KOPT-K1 (cell line): ENCODE results near the gene MCM3.

ENCODE experiments used
- H3K27ac ChIP-seq: fragments of 200-600 bp; sonication (generic); 2 replicates; pipeline ENCODE4 v1.5.1; 2016; ENCODE audit warnings: antibody characterized with exemption, mild to moderate bottlenecking, low read depth, low read length; ENCODE audit not compliant: poor library complexity, severe bottlenecking
- H3K36me3 ChIP-seq: fragments of 200-600 bp; sonication (generic); 2 replicates; pipeline ENCODE4 v1.5.1; 2017; ENCODE audit warnings: antibody characterized with exemption, mild to moderate bottlenecking, low read length, moderate library complexity; ENCODE audit not compliant: insufficient read depth
- H3K9me3 ChIP-seq: fragments of 200-600 bp; sonication (generic); 2 replicates; pipeline ENCODE4 v1.5.1; 2017; ENCODE audit warnings: antibody characterized with exemption, low read length, mild to moderate bottlenecking; ENCODE audit not compliant: insufficient read depth, poor library complexity, severe bottlenecking

The MCM3 gene

GRCh38 chr6:52307900-52308372 is 23.4 kb upstream of the MCM3 start:
- Histone ChIP-seq H3K36me3 (no peaks in the 10 kb centered on the region), H3K27ac (peak overlapping the region; percentile 53), H3K9me3 (no peaks in the 10 kb centered on the region)

- H3K27ac ChIP-seq = peak overlapping the region; percentile 53
- no peaks in the 10 kb centered on the region for H3K36me3 ChIP-seq
- no peaks in the 10 kb centered on the region for H3K9me3 ChIP-seq
These were observed 22.7 kb upstream of the MCM3 start for GRCh38 chr6:52306972-52307870.

- no peaks in the 10 kb centered on the region for H3K9me3 ChIP-seq
- H3K36me3 ChIP-seq = no peaks in the 10 kb centered on the region
- H3K27ac ChIP-seq = peak overlapping the region; percentile 20
These were observed 21.6 kb upstream of the MCM3 start for GRCh38 chr6:52305948-52306767.

GRCh38 chr6:52305411-52305810 is 20.9 kb upstream of the MCM3 start:
- peak overlapping the region; percentile 48 for H3K27ac ChIP-seq
- no peaks in the 10 kb centered on the region for H3K9me3 ChIP-seq

DNA sequence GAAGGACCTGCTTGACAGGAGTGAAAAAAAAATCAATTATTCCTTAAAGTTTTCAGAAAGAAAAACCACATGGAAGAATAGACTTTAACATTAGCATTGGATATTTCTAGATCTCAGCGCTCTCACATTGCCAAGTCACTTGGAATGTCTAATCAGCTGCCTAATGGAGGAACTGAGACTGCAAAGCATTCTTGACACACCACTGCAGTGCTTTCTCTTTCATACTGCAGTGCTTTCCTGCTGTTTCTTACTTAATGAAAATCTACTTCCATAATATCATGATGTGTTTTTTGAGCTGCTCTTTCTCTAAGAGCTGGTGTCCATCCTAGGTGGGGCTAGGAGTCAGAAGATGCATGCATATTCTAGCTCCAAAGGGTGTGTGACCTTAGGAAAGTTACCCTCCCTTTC is 20.4 kb upstream of the MCM3 start:
- H3K36me3 ChIP-seq = no peaks in the 10 kb centered on the region
- H3K27ac ChIP-seq = peak overlapping the region; percentile 48
- no peaks in the 10 kb centered on the region for H3K9me3 ChIP-seq

More at GRCh38 chr6:52305411-52305810, 20.9 kb upstream of the MCM3 start:
- H3K36me3 ChIP-seq = no peaks in the 10 kb centered on the region

- Histone ChIP-seq H3K9me3 (no peaks in the 10 kb centered on the region), H3K36me3 (no peaks in the 10 kb centered on the region), H3K27ac (no peak overlapping the region)
These were observed 18.6 kb upstream of the MCM3 start for GRCh38 chr6:52303178-52303577.

- Histone ChIP-seq H3K27ac (no peak overlapping the region), H3K36me3 (no peaks in the 10 kb centered on the region), H3K9me3 (no peaks in the 10 kb centered on the region)
These were observed 16.8 kb upstream of the MCM3 start for GRCh38 chr6:52301326-52301725.

DNA sequence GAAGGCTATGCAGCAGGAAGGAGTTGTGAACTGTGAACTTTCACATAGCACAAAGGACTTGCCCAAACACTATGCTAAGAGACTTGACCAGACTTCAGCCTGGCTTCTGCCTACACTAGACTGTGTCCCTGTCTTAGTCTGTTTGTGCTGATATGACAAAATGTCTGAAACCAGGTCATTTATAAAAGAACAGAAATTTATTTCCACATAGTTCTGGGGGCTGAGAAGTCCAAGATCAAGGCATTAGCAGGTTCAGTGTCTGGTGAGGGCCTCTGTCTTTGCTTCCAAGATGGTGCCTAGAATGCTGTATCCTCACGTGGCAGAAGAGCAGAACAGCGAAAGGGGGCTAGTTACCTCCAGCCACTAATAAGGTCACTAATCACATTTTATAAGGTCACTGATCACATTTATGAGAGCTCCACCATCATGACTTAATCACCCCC is 16.0 kb upstream of the MCM3 start:
- H3K36me3 ChIP-seq = no peaks in the 10 kb centered on the region
- H3K27ac ChIP-seq = no peak overlapping the region
- H3K9me3 ChIP-seq = no peaks in the 10 kb centered on the region

DNA sequence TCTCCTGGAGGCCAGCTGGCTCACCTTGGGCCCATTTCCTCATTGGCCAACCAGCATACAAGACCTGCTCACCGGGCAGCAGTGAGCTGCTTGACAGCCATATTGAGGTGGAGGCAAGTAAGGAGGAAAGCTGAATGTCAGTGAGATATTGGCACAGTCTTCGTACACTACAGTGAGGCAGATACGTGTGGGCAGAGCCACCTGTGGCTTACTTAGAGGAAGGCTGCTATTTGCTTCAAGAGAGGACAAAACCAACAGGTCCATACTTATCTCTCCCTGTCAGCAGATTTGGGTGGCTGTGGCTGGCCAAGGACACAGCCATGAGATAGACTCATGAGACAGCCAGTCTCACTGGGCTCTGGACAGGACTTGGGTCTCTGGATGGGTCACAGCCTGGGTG is 15.1 kb upstream of the MCM3 start:
- Histone ChIP-seq H3K36me3 (no peaks in the 10 kb centered on the region), H3K9me3 (no peaks in the 10 kb centered on the region), H3K27ac (peak overlapping the region; percentile 37)

GRCh38 chr6:52297433-52297832 is 12.9 kb upstream of the MCM3 start:
- Histone ChIP-seq H3K9me3 (no peaks in the 10 kb centered on the region), H3K27ac (peak overlapping the region; percentile 81)

DNA sequence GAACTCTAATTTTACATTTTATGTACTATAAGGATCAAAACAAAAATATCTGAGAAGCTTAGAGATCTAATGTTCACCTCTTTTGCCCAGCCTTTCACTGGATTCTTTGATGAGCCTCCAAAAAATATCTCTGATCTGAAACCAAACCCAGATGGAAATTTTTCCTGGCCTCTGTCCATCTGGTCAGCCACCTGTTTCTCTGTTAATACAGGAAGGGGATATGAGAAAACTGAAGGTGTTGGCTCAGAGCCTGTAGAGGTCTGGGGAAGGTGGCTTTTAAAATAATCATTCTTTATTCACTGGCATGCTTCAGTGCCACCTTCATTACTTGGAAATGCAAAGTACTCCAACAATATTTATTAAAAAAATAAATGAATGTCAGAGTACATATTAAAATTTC is 8.5 kb upstream of the MCM3 start:
- no peaks in the 10 kb centered on the region for H3K36me3 ChIP-seq
- no peak overlapping the region for H3K27ac ChIP-seq
- H3K9me3 ChIP-seq = no peaks in the 10 kb centered on the region

More at GRCh38 chr6:52297433-52297832, 12.9 kb upstream of the MCM3 start:
- H3K36me3 ChIP-seq = no peaks in the 10 kb centered on the region

GRCh38 chr6:52288841-52289240 is 4.3 kb upstream of the MCM3 start:
- Histone ChIP-seq H3K9me3 (no peaks in the 10 kb centered on the region), H3K36me3 (no peaks in the 10 kb centered on the region), H3K27ac (no peak overlapping the region)

DNA sequence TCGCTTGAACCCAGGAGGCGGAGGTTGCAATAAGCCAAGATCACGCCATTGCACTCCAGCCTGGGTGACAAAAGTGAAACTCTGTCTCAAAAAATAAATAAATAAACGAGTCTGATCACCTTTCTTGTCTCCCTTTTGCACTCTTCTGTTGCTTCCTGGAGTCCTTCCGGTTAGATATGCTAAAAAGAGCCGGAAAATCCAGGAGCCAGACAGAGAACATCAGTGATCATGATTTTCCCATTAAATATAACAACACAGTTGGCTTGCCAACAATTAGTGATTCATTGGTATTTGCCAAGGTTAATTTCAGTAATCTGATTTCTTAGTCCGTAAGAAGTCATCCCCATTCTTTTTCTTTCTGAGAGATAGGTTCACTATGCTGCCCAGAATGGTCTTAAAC is 3.7 kb upstream of the MCM3 start:
- Histone ChIP-seq H3K36me3 (peaks cover 4% of the 10 kb centered on the region), H3K27ac (no peak overlapping the region), H3K9me3 (no peaks in the 10 kb centered on the region)

DNA sequence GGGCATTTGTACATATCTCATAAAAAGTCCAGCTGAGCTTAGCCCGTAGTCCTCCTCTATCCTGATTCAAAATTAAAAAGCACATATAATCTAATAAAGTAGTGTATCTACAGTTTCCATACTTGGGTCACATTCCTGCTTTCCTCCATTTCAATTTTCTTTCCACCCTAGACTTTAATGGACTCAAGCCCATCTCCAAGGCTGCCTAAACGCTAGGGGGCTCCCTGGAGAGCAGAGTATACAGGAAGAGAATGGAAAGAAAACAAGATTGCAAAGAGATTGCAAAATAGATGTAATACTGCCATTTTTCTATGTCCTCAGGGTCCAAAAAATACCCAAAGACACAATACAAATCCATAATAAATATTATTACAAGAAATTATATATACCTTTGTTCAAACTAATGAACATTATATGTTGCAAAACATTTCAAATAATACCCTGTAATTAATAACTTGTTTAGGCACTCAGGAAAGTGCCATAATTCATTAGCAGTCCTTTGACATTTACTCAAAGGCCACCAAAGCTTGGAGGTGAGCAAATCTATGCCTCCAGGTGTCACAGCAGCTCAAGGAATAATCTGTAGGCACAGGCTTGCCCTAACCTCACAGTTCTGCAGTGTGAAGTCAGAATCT is 2.4 kb upstream of the MCM3 start:
- H3K27ac ChIP-seq = peak overlapping the region; percentile 86
- no peaks in the 10 kb centered on the region for H3K9me3 ChIP-seq
- peaks cover 17% of the 10 kb centered on the region for H3K36me3 ChIP-seq
